ENCODE data around the gene CRTC2.

The CRTC2 gene

DNA sequence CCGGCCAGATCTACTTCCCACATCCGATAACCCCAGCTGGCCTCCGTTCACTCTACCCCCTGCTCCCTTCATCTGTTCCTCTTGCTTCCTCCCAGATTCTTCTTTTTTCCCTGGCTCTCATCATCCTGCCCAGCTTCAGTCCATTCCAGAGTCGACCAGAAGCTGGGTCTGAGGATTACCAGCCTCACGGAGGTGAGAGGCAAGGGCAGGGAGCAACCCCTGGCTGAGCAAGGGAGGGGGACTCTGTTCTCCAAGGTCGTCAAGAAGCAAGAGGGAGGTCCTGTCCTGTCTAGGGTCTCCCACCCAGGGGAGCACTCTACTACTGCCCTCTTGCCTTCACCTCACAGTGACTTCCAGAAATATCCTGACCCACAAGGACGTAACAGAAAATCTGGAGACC, 15.1 kb upstream of the CRTC2 start:
- no peak for DNase-seq

DNA sequence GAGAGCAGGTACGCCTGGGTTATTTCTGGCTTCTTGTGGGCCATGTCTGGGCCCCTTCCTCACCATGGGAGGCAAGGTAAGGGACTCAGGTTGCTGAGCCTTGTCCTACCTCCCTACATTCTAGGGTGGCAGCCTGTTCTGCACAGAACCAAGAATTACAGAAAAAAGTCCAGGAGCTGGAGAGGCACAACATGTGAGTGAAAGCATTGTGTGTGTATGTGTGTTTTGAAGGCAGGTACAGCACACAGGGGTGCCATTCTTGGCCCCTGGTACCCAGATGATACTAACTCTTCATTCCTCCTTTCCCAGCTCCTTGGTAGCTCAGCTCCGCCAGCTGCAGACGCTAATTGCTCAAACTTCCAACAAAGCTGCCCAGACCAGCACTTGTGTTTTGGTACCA, 14.7 kb upstream of the CRTC2 start:
- DNase-seq: no peak

DNA sequence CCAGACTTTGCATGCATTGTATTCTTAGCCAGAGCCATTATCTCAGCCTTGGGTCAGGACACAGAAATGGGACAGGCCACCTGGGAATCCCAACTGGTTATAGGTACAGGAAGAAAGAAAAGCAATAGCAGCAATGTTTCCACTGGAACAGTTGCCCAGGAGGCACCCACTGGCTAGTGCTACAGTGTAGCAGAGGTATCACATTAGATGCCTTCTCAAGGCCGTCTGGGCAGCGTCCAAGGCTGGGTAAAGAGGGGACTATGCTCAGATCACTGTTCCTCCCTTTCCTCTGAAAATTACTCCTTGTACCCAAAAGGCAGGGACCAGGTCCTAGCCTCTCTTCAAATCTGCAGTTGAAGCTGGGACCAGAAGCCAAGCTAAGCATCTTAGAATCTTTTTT, 11.9 kb upstream of the CRTC2 start:
- no peak for DNase-seq

DNA sequence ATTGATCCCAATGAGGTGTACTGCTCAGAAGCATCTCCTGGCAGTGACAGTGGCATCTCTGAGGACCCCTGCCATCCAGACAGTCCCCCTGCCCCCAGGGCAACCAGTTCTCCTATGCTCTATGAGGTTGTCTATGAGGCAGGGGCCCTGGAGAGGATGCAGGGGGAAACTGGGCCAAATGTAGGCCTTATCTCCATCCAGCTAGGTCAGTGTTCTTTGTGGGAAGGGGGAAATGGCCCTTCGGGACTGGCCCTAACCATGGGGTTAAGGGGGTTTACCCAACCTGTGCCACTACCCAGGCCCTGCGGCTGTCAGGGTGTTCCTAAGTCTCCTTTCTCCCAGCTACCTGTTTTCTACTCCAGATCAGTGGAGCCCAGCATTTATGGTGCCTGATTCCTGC, 10.6 kb upstream of the CRTC2 start:
- DNase-seq: no peak

DNA sequence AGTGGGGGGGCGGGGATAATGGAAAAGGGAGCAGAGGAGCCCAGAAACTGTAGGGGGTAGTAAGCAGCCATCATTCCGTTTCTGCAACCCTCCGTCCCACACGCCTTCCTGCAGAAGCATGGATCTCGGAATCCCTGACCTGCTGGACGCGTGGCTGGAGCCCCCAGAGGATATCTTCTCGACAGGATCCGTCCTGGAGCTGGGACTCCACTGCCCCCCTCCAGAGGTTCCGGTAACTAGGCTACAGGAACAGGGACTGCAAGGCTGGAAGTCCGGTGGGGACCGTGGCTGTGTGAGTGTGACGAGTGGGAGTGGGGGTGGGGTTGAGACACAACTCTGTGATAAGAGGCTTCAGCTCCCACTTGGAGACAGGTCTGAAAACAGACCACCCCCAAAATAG, 10.0 kb upstream of the CRTC2 start:
- no peak for DNase-seq

DNA sequence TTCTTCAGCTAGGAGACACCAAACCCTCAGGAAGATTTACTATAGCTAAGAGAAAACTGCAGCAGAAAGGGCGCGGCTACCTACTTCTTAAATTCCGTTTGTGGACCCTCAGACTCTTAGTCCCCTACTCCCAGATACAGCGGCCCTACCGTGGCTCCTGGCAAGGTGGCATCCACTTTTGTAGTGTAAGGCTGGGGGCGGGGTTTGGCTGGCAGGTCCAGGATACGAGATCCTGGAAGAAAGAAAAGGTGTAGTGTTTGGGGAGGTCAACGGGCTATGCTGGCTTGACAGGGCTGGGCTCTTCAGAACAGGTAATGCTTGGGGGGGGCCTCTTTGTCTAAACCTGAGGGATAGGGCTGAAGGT, 9.6 kb upstream of the CRTC2 start:
- DNase-seq: no peak

DNA sequence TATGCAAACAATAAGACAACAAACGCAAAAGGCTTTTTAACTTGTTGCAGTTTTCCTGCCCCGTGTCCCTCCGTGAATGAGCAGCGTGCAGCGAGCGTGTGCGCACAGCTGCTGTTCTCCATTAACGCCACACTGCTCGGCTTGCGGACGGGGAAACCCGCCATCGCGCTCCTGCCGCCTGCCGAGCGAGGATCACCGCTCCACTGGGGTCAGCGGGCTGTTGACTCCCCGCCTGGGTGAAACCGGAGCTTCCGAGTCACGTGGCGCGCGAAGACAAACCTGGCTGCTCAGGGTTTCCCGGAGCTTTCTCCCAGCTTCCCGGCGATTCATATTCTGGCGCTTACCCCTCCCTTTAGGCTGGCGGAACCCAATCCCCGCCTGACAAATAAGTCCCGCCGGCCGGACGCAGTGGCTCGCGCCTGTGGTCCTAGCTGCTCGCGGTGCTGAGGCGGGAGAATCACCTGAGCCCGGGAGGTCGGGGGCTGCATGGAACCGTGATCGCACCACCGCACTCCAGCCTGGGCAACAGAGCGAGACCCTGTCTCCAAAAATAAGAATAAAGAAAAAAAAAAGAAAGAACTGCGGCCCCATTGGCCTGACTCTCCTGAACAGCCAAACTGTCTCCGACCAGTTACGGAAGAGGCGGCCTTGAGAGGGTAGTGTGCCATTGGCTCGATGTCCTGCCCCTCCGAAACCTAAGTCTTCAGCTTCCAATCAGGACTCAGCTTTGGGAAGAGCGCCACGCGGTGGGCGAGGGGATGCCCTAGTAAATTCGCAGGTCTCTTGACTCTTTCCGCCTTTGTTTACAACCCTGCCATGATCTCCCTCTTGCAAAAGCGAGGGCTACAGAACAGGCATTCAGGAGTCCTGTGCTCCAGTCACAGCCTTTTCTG, 8.9 kb upstream of the CRTC2 start, which contains the start of gene CREB3L4:
CREB3L4 (plus strand) TSS at position 796 of the 893 bp plus-strand sequence. CDS start 624 bp downstream, outside the sequence.
- DNase-seq: peak; percentile 70

DNA sequence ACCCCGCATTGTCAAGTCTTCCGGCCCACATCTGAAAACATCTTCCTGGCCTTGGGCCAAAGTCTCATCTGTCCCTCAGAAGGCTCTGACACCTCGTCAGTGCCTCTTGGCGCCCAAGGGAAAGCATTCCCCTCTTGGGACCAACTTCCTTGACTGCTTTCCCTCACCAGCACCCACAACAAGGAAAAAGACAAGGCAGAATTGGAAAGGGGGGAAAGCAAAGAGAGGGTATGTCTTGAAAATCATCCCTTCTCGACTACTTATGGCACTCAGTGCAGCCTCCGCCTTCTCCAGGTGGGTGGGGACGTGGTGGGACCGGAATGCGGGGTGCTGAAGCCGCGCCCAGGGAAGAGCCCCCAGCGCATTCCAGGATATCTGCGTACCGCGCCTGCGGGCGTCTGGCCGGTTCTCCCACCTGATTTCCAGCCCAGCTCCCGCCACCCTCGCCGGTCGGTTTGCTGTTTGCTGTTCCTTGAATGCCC, 5.5 kb upstream of the CRTC2 start:
- DNase-seq: no peak

DNA sequence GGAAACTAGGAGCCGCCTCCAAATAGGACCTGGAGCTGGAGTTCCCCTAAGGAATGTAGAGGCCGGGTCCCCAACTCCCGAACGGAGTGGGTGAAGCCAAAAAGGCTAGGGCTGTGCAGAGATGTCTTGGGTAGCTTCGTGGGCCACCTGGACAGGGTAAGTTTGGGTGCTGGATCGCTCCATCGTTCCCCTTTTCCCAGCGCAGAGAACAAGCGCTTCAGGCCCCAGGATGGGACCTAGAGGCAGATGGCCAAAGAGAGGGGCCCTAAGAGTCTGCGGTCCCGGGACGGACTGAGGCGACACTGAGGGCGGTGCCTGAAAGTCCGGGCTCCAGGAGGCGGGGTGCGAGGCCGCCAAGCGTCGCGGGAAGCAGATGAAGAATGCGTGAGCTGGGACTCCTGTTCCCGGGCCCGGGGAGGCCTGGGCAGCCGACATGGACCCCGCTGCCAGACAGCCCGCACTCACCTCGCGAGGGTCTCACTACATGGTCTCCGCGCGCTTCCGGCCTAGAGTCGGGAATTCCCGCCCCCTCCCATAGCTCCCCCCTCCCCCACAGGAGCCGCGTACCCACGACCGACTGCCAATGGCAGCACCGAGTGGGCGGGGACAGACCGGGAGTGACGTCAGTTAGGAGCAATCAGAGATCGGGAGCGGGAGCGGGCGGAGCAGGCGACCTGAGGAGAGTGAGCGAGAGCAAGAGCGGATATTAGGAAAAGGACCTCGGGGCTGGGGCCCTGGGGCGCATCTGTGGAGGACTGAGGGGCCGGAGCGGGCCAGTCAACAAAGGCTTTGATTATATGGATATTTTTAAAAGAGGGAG, 4.8 kb upstream of the CRTC2 start, which contains the start of gene SLC39A1:
SLC39A1 (minus strand) TSS at position 508 of the 820 bp plus-strand sequence. CDS start 822 bp downstream, outside the sequence.
- peak; percentile 97 for DNase-seq

DNA sequence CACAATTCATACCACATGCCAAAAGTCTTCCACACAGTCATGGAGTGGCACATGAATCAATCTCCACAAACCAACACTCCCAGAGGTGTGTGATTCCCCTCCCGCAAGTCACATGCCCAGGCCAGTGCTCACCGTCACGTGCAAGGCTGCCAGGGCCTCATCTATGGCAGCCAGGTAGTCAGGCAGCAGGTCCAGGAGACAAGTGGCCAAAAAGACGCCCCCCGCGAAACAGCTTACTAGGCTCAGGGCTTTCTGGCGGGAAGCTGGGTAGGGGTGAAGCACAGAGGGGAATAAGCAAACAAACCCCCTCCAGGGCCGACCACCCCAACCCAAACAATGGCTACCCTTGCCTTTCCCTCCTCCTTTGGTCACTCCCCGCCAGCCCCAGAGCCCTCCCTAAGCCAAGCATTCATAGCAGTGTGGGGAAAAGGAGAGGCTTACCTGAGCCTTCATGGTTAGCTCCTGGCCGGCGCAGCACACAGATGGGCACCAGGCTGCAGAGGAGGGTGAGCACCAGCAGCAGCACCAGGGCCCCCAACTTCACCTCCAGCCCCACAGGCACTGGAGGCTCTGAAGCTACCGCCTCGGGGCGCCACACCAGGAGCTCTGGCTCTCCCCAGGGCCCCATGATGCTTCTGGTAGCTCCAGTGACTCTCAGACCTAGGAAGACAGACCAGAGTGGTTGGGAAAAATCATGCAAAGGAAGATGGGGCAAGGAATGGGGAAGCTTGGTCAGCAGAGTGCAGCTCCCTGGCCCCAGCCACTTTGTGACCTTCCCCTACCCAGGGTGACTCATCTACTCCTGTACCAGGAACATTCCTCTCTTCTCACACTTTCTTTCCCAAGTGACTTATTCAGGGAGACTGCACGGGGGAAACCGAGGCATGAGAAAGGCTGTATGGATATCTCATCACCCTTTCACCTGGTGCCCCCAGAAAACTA, 3.9 kb upstream of the CRTC2 start:
- DNase-seq: no peak

DNA sequence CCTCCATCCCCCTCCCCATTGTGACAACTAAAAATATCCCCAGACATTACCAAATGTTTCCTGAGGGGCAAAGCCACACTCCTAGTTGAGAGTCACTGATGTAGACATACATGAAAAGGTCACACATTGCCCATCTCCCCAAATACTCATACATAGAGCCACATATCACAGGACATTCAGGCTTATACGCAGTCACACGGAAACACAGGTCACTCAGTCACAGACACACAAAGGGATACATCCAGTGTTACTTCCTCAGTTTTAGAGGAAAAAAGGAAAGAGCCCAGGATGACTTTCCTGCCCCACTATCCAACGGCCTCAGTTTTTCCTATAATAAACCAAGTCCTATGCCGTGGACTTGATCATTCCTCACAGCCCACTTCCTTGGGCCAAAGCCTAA, 3.0 kb upstream of the CRTC2 start:
- no peak for DNase-seq

DNA sequence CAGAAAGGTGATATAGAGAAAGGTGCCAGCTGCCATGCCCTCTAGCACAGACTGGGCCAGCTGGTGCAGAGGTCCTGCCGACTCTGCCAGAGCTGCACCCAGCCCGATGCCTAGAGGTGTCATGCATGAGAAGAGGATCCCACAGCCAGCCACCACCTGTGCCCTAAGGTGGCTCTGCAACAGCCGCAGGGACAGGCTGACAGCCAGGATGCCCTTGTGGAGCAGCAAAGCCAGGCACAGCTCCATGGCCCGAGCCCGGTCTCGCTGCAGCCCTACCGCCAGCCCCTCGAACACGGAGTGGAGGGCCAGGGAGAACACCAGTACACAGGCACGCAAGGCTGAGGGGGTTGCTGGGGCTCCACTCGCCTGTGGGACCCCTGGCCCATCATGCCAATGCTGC, 1.8 kb upstream of the CRTC2 start:
- DNase-seq: no peak

DNA sequence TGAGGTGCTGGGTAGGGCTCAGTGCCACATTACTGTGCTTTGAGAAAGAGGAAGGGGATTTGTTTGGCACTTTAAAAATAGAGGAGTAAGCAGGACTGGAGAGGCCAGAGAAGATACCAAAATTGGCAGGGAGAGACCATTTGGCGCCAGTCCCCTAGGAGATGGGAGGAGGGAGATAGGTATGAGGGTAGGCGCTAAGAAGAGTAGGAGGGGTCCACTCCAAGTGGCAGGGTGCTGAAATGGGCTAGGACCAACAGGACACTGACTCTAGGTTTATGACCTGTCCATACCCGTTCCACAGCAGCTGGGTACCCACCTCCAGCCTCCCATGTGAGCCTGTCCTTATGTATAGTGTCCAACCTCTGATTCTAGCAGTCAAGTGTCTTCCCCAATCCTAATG, 1.0 kb upstream of the CRTC2 start:
- DNase-seq: no peak

DNA sequence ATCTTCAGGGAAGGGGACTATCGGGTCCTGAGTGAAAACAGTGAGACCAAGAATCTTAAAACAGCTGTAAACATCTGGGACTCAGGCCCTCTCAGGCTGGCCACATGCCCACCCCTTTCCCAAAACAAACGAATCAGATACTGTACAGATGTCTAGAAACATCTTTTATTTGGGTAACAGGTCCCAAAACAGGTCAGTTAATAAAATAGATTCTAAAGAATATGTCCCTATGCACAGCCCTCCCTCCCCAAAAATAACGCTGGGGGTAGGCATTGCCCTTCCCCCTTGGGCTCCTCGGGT, 499 bp upstream of the CRTC2 start:
- no peak for DNase-seq

DNA sequence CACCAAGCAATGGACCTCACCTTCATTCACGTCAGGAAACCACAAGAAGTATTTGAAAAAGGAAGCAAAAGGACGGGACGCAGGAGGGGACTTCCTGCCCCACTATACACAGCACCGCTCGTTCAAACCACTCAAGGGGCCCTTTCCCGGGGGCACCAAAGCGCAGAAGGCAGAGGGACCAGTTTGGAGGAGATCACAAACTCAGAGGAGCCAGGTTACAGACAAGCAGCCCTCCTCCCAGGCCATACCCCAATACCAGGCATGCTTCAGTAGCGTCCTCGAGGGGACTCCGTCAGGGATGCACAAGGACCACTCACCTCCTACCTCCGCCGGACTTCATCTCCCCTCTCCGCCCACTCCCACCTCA, 685 bp downstream of the CRTC2 start:
- DNase-seq: no peak

DNA sequence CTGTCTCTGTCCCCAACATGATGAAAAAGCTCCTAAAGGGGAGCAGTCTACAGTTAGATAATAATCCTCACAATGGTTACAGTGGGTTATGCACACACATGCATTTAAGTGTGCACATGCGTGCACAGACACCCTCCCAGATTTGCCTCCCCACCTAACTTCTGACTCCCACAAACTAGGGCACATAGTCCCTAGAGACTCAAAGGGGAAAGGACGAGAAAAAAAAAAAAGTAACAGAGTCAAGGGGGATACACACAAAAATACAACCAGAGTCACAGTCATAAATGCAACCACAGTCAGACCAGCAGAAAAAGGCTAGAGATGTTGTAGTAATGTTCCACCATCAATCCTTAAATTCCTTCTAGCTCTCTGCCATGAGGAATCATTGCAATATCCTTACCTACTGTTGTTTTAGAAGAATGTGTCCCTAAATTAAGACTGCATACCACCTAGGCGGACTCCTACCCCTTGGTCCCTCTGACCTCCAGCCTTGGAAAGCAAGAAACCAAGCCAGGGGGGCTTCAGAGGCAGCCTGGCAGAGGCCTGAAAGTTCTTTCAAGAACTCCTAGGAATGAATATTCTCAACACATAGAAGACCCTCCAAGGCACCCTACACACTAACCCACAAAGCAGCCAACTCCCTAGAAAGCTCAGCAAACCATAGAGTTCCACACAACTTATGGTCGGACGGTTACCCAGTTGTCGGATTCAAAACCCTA, 1.3 kb downstream of the CRTC2 start:
- no peak for DNase-seq

DNA sequence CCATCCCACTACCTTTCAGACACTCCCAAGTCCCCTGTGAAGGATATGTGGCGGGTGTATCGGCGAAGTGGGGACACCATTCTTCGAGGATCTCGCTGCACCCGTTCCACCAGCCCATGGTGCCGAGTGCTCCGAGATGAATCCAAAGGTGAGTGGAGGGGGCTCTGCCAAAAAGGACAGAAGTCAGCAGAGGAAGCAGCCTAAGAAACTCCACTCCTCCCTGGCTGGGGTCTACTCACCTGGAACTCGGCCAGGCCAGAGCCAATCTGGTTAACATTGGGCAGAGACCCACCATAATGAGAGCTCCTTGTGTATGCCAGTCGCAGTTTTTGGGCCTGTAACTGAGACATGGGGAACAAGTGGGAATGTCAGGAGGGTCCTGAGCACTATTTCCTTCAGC, 3.6 kb downstream of the CRTC2 start:
- DNase-seq: no peak

DNA sequence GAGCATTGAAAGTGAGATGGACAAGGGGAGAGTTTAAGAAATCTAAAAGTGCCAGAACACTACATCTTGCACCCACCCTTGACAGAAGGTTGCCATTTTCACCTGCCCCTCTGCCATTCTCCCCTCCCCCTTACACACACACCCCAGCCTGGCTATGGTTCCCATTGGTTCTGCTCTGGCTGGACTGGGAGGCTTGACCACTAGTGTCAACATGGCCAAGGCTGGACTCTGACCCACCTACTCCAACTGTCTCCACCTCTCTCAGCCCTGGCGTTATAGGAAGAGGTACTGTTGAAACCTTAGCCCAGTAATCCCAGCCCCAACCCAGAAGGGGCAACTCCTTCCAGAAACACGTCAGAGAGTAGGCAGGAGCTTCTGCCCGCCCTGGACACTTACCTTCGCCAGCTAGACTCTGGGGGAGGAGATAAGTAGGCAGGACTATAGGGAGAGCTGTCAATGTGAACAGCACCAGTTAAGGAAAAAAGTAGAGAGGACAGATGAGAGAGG, 4.5 kb downstream of the CRTC2 start:
- DNase-seq: no peak

DNA sequence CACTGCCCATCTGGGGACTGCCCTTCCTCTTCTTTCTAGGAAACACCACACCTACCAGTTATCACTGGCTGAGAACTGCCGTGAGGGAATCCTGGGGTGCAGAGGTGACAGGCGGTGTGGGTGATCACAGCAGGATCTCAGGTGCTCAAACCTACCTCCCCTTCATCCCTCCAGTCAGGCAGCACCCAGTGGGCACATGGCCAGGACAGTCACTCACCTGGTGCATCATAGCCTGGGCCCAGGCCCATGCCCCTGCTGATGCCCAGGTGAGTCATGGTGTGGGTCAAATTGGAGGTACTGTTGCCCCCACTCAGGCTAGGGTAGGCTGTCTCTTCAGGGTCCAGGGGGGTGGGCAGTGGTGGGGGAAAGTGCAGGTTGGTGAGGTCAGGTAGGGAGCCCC, 6.6 kb downstream of the CRTC2 start:
- DNase-seq: no peak

DNA sequence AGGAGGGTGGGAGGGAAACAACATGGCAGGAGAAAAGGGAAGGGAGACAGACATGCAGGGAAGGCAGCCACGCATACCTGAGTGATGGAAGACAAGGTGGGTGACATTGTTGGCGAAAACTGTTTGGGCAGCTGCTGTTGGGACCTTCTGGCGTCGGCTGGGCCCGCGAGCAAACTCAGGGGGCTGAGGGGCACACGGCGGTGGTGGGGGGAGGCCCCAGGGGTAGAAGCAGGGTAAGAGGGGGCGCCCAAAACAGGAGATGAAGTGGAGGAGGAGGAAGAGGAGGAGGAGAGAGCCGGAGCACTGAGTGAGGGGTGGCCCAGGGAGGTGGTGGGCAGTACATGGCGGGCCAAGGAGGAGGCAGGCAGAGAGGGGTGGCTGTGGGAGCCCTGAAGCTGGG, 7.2 kb downstream of the CRTC2 start:
- no peak for DNase-seq

DNA sequence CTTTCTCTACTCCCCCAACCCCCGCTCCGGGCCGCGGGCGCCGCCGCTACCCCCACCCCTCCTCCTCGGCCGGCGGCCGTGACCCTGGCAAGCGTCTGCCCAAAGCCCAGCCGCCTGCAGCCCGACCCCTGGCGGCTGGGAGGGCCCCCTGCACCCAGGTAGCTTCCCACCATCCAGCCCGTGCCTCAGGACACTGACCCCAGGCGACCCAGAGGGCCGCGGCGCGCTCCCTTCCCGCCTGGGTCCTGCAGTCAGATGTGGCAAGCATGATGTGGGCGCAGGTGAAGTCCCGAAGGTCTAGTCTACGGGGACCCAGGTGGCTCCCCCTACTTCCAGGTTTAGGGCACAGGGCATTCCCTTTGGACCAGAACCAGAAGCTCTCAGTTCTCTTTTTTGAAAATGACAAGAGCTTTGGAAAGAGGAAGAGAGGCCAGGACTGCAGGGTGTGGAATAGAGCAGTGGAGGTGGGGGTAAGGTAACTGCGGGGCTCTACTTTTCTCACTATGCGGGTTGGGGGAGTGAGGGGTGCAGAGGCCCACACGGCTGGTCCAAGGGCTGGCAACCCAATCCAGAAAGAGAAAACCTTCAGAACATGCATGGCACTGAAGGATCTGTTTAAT, 11.7 kb downstream of the CRTC2 start, which contains the start of gene DENND4B:
DENND4B (minus strand) TSS at position 97 of the 620 bp plus-strand sequence. CDS start 2,344 bp downstream, outside the sequence.
- peak; percentile 61 for DNase-seq
